ENCODE data around the gene SMYD3.

Gene SMYD3

DNA sequence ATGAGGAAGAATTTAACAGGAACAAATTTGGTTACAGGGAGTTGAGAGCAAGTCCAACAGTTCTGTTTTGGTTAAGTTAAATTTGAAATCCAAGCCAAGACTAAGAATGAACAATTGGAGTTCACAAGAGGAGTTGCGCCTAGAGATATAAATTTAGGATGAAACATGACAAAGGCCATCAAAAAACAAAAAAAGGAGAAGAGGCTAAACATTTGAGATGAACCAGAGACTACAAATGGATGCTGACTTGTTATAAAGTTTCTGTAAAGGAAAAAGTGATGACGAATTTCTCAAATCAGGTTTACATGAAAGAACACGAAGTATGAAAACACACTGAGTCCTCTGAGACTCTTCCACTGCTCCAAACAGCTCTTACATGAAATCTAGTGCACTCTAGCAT is 575.6 kb downstream of the SMYD3 start:
- in situ Hi-C loops (cut with HindIII; ENCODE audit: low pct_ligation_motif_present, low pct_unique_long_range_greater_than_20kb, low sequenced_read_pairs) = no loop called here
- DNase-seq = no peak

DNA sequence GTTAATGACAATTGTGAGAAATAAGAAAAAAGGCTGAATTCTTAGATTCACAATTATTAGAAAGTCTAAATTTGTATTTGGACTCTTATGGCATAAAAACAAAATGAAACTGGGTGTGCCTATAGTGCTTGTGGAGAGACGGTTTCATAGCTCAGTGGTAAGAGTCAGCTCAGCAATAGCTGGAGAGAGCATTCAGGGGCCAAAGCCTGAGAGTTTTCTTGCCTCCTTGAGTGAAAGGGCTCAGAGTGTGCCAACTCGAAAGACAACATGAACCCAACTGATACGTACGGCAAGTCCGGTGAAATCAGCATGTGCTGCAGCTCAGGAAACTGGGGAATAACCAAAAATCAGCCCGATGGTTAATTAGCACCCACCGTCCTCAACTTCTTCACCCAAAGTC is 577.9 kb downstream of the SMYD3 start:
- in situ Hi-C loops (cut with HindIII; ENCODE audit: low pct_ligation_motif_present, low pct_unique_long_range_greater_than_20kb, low sequenced_read_pairs) = no loop called here
- no peak for DNase-seq

DNA sequence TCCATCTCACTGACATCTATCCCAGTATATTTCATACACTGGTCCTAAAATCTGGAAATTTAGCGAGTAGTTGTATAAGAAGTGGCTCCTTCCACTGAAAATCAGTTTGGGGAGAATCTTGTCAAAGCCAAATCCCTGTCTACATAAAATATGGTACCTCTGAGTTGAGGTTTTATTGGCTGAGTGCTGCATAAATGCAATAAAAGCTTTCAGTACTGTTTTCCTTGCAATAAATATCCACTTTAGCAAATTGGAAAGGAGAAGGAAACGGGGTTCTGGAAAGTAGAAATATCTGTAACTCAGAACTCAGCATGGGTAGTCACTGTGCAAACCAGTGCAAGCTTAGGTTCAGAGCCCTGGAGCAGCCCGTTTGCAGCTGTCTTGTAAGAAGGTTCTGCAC is 580.2 kb downstream of the SMYD3 start:
- DNase-seq = no peak
- in situ Hi-C loops (cut with HindIII; ENCODE audit: low pct_ligation_motif_present, low pct_unique_long_range_greater_than_20kb, low sequenced_read_pairs) = no loop called here

DNA sequence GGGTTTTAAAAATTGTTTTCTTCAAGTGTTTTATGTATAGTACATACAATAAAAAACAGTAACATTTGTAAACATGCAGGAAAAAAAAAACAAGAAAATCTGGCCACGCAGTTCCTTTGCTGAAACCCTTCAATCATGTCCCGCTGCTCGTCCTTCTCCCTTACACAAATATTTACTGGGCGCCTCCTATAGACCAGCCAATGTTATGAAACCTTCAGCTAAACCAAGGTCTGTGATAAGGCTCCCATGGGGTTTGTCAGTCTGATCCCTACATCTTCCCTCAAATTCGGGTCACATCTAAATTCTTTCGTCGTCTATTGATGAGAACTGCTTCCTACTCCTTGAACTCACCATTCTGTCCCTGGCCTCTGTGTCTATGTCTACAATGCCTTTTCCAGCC is 583.9 kb downstream of the SMYD3 start:
- no peak for DNase-seq
- in situ Hi-C loops (cut with HindIII; ENCODE audit: low pct_ligation_motif_present, low pct_unique_long_range_greater_than_20kb, low sequenced_read_pairs) = no loop called here

DNA sequence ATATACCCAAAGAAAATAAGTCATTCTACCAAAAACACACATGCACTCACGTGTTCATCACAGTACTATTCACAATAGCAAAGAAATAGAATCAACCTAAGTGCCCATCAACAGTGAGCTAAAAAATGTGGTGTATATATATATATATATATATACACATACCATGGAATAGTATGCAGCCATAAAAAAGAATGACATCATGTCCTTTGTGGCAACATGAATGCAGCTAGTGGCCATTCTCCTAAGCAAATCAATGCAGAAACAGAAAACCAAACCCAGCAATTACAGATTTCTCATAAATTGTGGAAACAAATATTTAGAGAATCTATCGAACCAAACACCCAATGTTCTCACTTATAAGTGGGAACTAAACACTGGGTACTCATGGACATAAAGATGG is 585.7 kb downstream of the SMYD3 start:
- in situ Hi-C loops (cut with HindIII; ENCODE audit: low pct_ligation_motif_present, low pct_unique_long_range_greater_than_20kb, low sequenced_read_pairs) = no loop called here
- no peak for DNase-seq

DNA sequence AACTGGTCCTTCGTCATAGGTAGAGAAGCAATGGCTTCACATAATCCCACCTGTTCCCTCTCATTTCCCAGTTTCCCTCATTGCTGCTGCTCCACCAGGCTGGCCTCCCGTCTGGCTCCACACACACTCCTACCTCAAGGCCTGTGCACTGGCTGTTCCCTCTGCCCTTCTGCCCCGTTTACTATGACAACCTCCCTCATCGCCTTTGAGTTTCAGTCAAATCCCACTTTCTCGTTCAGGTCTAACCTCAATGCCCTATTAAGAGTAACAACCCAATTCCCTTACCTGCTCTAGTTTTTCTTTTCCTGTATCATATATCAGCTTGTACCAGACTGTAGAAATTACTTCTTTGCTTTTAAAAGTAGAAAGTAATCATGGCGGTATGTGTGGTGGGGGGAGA is 589.7 kb downstream of the SMYD3 start:
- DNase-seq = no peak
- in situ Hi-C loops (cut with HindIII; ENCODE audit: low pct_ligation_motif_present, low pct_unique_long_range_greater_than_20kb, low sequenced_read_pairs) = no loop called here

DNA sequence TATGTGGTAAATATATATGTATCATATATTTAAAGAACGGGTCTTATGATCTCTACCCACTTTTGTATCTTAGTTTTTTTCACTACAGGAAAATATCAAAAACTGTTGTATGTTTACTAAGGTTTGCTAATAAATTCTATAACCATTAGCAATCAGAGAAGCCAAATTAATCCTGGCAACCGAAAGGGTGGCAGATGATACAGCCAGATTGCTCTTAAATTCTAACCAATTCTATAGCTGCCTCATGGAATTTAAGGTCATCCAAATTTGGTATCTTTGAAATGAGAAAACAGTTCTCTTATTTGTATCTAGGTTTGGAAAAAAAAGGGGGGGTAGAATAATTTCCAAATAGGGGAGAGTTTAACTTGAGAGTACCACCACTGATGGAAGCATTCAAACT is 591.2 kb downstream of the SMYD3 start:
- DNase-seq = no peak
- in situ Hi-C loops (cut with HindIII; ENCODE audit: low pct_ligation_motif_present, low pct_unique_long_range_greater_than_20kb, low sequenced_read_pairs) = no loop called here

DNA sequence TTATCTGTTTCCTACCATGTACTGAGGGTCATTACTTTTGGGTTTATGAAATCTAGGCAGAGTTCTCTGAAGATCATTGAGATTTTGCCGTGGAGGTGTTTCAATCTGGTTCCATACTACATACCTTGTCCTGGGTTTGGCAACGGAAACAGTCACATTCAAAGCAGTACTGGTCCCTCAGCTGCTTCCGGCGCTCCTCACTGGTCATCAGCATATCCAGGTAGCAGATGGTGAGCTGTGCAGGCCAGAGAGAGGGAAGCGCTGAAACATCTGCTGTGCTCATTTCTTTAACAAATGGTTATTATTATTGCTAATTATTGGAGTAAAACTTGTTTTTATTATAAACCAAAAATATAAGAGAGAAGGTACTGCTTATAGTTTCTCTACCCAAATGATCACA is 591.7 kb downstream of the SMYD3 start:
- in situ Hi-C loops (cut with HindIII; ENCODE audit: low pct_ligation_motif_present, low pct_unique_long_range_greater_than_20kb, low sequenced_read_pairs) = no loop called here

DNA sequence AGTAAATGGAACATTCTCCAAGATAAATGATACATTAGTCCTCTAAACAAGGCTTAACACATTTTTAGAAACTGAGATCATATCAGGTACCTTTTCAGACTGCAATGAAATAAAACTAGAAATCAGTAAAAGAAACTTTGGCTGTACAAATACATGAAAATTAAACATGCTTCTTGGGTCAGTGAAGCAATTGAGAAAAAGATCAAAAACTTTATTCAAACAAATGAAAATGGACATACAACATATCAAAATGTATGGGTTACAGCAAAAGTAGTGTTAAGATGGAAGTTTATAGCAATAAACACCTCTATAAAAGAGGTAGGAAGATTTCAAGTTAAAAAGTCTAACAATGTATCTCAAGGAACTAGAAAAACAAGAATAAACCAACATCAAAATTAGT is 598.5 kb downstream of the SMYD3 start:
- in situ Hi-C loops (cut with HindIII; ENCODE audit: low pct_ligation_motif_present, low pct_unique_long_range_greater_than_20kb, low sequenced_read_pairs) = no loop called here
- DNase-seq = no peak

More for the DNA sequence above, 591.7 kb downstream of the SMYD3 start:
- no peak for DNase-seq

DNA sequence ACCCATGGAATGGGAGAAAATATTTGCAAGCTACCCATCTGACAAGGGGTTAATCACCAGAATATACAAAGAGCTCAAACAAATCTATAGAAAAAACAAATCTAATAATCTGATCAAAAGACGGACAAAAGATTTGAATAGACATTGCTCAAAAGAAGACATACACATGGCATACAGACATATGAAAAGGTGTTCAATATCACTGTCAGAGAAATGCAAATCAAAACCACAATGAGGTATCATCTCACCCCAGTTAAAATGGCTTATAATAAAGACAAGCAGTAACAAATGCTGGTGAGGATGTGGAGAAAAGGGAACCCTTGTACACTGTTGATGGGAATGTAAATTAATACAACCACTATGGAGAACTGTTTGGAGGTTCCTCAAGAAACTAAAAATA is 600.9 kb downstream of the SMYD3 start:
- in situ Hi-C loops (cut with HindIII; ENCODE audit: low pct_ligation_motif_present, low pct_unique_long_range_greater_than_20kb, low sequenced_read_pairs) = no loop called here
- no peak for DNase-seq

DNA sequence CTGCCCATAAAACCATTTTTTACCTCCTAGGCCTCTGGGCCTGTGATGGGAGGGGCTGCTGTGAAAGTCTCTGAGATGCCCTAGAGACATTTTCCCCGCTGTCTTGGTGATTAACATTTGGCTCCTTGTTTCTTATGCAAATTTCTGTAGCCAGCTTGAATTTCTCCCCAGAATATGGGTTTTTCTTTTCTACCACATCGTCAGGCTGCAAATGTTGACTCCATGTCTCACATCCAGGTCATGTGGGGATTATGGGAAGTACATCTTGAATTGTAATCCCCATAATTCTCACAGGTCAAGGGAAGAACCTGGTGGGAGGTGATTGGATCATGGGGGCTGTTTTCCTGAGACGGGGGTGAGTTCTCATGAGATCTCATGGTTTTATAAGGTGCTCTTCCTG is 603.2 kb downstream of the SMYD3 start:
- in situ Hi-C loops (cut with HindIII; ENCODE audit: low pct_ligation_motif_present, low pct_unique_long_range_greater_than_20kb, low sequenced_read_pairs) = no loop called here
- no peak for DNase-seq

DNA sequence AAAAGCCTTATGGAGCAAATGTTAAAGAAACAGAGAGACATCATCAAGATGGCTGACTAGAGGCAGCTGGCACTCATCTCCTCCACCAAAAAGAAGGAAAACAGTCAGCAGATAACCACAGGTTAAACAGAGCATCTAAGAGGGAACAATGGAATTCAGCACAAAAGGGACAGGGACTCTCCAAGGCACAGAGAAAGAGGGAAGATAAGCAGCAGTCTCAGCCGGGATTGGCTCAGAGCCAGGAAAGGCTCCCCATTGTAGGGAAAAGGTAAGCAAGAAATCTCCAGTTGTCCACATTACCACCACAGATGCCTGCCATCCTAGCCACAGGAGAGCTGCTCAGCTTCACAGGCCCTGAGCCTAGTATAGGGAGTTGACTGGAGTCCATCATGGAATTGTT is 605.5 kb downstream of the SMYD3 start:
- no peak for DNase-seq
- in situ Hi-C loops (cut with HindIII; ENCODE audit: low pct_ligation_motif_present, low pct_unique_long_range_greater_than_20kb, low sequenced_read_pairs) = no loop called here

DNA sequence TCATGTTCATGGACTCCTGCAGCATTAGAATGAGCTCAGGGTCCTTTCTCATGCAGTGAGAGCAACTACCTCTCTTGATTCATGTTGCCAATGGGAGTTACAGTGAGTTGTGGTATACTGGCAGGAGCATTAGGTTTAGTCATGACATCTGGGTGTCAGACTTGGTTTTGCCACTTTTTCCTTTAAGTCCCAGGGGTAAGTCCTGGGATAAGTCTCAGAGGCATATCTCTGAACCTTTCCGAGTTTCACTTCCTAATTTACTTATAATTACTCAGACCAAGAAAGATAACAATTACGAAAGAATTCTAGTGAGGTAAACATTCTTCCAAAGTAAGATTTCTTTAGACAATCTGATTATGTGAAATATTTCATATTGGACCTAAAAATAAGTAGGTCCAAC is 606.0 kb downstream of the SMYD3 start:
- in situ Hi-C loops (cut with HindIII; ENCODE audit: low pct_ligation_motif_present, low pct_unique_long_range_greater_than_20kb, low sequenced_read_pairs) = no loop called here
- DNase-seq = no peak

DNA sequence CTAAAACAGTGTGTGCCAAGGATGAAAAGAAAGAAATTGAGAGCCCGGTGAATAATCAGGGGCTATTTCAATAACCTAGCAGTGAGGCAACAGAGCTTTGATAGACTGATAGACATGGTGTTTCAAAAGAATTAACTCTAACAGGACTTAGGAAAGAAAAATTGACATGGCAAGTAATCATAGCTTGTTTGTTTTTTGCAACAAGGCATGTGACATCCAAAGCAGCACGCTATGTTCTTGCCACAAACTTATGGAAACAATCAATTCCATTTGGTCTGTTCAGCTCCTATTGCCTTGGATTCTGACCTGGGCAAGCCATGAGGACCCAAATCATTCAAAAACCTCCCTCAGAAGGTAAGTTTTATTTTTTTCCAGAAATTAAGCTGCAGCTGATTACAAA is 608.5 kb downstream of the SMYD3 start:
- in situ Hi-C loops (cut with HindIII; ENCODE audit: low pct_ligation_motif_present, low pct_unique_long_range_greater_than_20kb, low sequenced_read_pairs) = no loop called here
- no peak for DNase-seq

DNA sequence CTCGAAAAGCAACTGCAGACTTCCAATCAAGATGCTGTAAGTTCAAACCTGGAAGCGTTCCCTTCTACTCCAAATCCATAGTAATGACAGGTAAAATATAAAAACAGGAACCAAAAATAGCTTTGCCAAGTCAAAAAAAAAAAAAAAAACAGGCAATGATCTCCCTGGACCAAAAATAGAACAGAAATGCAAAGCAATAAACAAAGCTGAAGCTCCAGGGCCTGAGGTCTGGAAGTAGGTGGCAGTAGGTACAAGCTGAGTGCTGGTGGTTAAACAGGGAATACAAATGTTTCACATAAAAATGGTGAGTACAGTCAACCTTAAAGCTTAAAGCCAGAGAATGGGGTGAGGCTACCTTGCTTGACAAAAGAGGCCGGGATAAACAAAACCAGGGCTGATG is 610.8 kb downstream of the SMYD3 start:
- DNase-seq = no peak
- in situ Hi-C loops (cut with HindIII; ENCODE audit: low pct_ligation_motif_present, low pct_unique_long_range_greater_than_20kb, low sequenced_read_pairs) = no loop called here

DNA sequence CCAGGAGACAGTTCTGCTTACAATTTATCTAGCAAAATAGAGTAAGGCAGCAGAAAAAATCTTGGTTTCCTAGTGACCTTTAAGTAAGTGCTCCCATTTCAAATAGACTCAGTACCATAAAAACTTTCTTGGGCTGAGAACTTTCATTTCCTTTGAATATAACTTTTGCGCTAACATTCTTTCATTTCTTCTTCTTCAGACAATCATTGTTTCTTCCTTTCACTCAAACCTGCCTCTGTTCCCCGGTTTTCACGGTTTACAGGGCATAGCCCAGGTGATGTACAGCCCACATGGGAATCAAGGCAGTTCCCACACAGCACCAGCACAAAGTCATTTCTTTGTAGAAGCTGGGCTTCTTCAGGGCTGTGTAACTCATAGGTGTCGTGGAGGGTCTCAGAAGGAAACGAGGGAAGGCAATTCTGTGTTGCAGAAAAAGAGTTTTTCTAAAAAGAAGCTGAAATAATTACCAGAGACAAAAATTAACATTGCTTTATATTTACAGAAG is 611.6 kb downstream of the SMYD3 start:
- in situ Hi-C loops (cut with HindIII; ENCODE audit: low pct_ligation_motif_present, low pct_unique_long_range_greater_than_20kb, low sequenced_read_pairs) = no loop called here

DNA sequence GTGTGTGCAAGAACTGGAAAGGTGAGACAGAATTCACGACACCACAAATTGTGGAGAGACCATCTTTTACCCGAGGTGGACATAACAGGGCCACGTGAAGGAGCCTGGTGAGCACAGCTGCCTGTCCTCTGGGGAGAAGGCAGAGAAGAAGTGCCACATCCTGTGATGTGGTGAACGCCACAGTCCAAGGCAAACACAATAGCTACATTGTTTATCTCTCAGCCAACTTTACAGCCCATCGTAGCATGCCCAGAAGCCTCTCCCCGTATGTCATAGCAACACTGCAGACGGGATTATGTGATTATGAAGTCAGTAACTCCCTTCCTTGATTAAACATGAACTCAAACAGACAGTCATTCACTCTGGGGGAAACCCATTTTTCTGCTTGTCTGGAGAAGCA is 612.2 kb downstream of the SMYD3 start:
- in situ Hi-C loops (cut with HindIII; ENCODE audit: low pct_ligation_motif_present, low pct_unique_long_range_greater_than_20kb, low sequenced_read_pairs) = no loop called here
- DNase-seq = no peak

More for the DNA sequence above, 611.6 kb downstream of the SMYD3 start:
- no peak for DNase-seq

DNA sequence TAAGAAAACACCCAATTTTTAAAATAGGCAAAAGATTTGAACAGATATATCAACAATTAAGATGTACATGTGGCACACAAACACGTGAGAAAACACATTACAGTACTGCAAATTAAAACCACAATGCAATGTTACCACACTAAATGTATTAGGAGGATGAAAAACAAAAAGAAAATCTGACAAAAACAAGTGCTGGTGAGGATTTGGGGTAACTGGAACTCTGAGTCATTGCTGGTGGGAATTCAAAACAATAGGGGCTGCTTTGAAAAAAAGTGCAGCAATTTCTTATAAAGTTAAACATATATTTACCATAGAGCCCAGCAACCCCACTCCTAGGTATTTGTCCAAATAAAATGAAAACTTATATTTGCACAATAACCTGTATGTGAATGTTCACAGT is 614.1 kb downstream of the SMYD3 start:
- no peak for DNase-seq
- in situ Hi-C loops (cut with HindIII; ENCODE audit: low pct_ligation_motif_present, low pct_unique_long_range_greater_than_20kb, low sequenced_read_pairs) = no loop called here

DNA sequence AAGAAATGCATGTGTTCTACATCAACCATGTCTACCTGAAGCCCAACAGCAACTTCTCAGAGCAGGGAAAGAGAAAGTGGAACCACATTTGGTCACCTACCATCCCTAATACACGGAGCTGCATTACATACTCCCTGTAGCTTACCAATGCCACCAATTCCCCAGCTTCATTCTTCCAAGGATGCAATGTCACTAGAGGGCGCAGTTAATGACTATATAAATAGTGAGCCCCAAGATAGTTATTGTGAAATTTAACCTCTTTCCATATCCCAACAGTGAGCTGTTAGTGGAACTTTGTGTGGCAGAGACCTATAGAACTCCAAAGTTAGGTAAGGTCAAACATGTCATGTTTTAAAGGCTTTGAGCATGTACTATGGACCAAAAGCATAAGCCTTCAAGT is 618.3 kb downstream of the SMYD3 start:
- DNase-seq = peak; percentile 44
- in situ Hi-C loops (cut with HindIII; ENCODE audit: low pct_ligation_motif_present, low pct_unique_long_range_greater_than_20kb, low sequenced_read_pairs) = no loop called here

DNA sequence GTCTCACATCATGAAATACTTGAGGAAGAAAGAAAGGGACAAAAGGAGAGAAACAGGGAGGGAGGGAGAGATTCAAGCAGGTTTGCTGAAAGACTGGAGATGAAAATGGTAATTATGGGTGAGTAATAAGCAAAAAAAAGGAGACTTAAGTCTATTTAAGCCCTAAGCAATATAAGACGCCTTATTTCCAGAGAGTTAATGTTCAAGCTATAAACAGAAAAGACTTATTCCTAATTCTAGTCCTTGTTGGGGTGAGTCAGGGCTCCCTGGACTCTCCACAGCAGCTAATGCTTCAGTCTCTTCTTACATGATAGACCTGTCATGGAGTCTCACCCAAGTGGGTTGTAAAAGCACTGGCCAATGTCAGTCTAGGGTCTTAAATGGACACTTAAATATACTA is 619.2 kb downstream of the SMYD3 start:
- DNase-seq = no peak
- in situ Hi-C loops (cut with HindIII; ENCODE audit: low pct_ligation_motif_present, low pct_unique_long_range_greater_than_20kb, low sequenced_read_pairs) = no loop called here

DNA sequence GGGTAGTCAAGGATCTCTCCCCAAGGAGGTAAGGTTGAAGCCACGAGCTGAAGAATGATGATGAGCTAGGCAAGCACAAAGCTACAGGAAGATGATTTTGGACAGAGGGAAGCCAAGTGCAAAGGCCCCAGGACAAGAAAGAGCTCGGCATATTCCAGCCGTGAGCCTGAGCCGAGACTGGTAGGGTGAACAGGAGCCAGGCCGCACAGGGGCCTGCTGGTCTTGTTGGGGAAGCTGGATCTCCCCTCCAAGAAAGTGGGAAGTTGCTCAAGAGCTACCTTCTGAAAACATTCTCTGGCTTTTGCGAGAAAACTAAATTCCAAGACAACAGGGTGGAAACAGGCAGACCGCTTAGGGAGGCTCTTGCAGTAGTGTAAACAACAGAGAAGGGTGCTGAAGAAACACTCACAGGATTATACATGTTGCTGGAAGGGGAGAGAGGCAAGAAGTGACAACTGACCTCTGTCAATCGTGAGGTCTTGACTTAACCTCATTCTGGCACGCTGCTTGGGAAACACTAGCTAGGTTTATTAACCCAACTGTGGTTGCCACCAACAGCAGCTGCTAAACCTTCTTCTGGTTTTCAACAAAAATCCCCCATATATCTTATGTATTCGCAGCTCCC is 625.2 kb downstream of the SMYD3 start:
- no peak for DNase-seq
- in situ Hi-C loops (cut with HindIII; ENCODE audit: low pct_ligation_motif_present, low pct_unique_long_range_greater_than_20kb, low sequenced_read_pairs) = no loop called here

All from ACHN (cell line).